Heart left ventricle (tissue), 13 donors: ENCODE measurements around the gene GRIPAP1.

Experiments
- POLR2A ChIP-seq, 2 donors: fragments of 450-650 bp; IDR thresholded peaks; one replicate each; pipeline ENCODE4 v1.6.1; 2017; ENCODE audit warnings: antibody characterized with exemption in 2 of 2, mild to moderate bottlenecking in 2 of 2, moderate library complexity in 2 of 2
- TF ChIP-seq, protein P1 (sequence below), 12 donors: fragments of 200-600 bp; sonication (generic) in 4 of 12; IDR thresholded peaks; one replicate each; pipeline versions ENCODE4 v1.5.0 to v1.8.0; 2018 to 2022; ENCODE audit warnings: antibody characterized with exemption in 12 of 12, mild to moderate bottlenecking in 5 of 12
- donor health status: ischemic (EF 13 %, LVEDD 7.1; RV severe dilation, severe dysfunction).
- donor health status: DM: no; HTN: yes; CAD: no.
- donor health status: DM: no; HTN: no; CAD: no.
- donor health status: ischemic (EF 25% LVEDD 6.9; RV normal size, moderate dysfunction).
- donor health status: ischemic (EF 25% LVEDD 5.7; RV mildly dilated, moderate dysfunction).
- donor health status: ischemic (EF 35%, LVEDD 5.7; RV mildly dilated, moderate dysfunction).
- donor health status: nonischemic (EF 11% LVEDD 7.7; RV severe dilation, severe dysfunction).
- donor health status: DM: yes; HTN: yes; CAD: no.
- donor health status: PGD.
- donor health status: ischemic (EF 29% LVEDD 5.4; RV normal size, mild dysfunction).
- donor health status: nonischemic (EF 23%, LVEDD 6.1; RV moderate dilation, normal function).

DNA sequence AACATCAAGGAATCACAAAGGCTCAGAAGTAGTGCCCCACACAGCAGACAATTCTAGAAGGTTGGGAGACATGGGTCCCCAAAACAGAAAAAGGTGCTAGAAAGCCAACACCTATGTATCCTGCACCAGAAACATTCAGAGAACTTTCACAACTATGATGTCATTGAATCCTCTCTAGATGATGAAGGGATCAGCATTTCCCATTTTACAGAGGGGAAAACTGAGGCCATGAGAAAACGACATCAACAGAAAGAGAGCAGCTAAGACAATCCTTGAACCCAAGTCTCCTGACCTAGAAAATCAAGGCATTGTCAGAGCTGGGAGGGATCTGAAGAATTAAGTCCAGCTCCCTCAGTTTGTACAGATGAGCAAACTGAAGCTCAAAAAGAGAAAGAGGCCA, 33.7 kb downstream of the GRIPAP1 start:
- TF ChIP-seq, protein P1, sequence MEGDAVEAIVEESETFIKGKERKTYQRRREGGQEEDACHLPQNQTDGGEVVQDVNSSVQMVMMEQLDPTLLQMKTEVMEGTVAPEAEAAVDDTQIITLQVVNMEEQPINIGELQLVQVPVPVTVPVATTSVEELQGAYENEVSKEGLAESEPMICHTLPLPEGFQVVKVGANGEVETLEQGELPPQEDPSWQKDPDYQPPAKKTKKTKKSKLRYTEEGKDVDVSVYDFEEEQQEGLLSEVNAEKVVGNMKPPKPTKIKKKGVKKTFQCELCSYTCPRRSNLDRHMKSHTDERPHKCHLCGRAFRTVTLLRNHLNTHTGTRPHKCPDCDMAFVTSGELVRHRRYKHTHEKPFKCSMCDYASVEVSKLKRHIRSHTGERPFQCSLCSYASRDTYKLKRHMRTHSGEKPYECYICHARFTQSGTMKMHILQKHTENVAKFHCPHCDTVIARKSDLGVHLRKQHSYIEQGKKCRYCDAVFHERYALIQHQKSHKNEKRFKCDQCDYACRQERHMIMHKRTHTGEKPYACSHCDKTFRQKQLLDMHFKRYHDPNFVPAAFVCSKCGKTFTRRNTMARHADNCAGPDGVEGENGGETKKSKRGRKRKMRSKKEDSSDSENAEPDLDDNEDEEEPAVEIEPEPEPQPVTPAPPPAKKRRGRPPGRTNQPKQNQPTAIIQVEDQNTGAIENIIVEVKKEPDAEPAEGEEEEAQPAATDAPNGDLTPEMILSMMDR (IDR thresholded peaks at IDR 0.05) = no peak
- TF ChIP-seq POLR2A (IDR thresholded peaks at IDR 0.05) = no peak
